ENCODE results near the gene MCTP2.

Gene MCTP2

DNA sequence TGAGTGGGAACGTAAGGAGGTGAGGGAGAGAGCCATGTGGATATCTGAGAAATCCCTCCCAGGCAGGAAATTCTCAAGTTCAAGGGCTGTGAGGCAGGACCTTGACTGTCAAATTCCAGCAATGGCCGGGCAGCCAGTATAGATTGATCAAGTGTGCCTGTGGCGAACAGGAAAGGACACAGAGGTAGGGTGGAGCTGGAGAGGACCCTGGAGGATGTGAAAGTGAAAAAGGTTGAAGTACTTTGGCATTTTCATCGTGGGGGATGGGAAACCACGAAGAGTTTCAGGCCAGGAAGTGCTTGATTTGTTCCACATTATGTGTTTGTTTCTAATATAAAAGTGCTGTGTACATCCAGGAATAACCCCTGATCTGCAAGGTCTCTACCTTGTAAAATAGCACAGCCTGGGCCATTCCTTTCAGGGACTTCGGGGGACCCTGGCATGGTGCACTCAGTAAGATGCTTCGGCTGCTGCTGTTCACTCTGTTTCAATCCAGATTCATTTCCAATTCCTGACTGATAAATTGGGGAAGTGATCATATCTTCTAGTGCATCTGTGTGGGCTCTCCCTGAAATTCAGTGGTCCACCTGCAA, 156.6 kb downstream of the MCTP2 start:
- no peak for TF ChIP-seq EGR1 (IDR thresholded peaks at IDR 0.05)
- no peak for TF ChIP-seq NFIC (IDR thresholded peaks at IDR 0.05)
- TF ChIP-seq TCF12 (IDR thresholded peaks at IDR 0.05; ENCODE audit: low read depth): no peak
- TF ChIP-seq REST (IDR thresholded peaks at IDR 0.05; ENCODE audit: low read depth): no peak
- no peak for TF ChIP-seq TEAD4 (IDR thresholded peaks at IDR 0.05)
- TF ChIP-seq, protein P1, sequence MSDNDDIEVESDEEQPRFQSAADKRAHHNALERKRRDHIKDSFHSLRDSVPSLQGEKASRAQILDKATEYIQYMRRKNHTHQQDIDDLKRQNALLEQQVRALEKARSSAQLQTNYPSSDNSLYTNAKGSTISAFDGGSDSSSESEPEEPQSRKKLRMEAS (IDR thresholded peaks at IDR 0.05): no peak
- no peak for TF ChIP-seq CEBPB (IDR thresholded peaks at IDR 0.05)
- no peak for TF ChIP-seq RAD21 (IDR thresholded peaks at IDR 0.05; ENCODE audit: low read depth)
- no peak for TF ChIP-seq EP300 (IDR thresholded peaks at IDR 0.05; ENCODE audit: borderline replicate concordance)
- TF ChIP-seq ZBTB7A (IDR thresholded peaks at IDR 0.05; ENCODE audit: low read depth): no peak
- no peak for TF ChIP-seq TAF1 (IDR thresholded peaks at IDR 0.05; ENCODE audit: low read depth)
- no peak for TF ChIP-seq FOXM1 (IDR thresholded peaks at IDR 0.05; ENCODE audit: borderline replicate concordance, low read depth)
- TF ChIP-seq USF1 (IDR thresholded peaks at IDR 0.05): no peak
- no peak for TF ChIP-seq YY1 (IDR thresholded peaks at IDR 0.05; ENCODE audit: low read depth)
- TF ChIP-seq CREB1 (IDR thresholded peaks at IDR 0.05; ENCODE audit: low read depth): no peak

DNA sequence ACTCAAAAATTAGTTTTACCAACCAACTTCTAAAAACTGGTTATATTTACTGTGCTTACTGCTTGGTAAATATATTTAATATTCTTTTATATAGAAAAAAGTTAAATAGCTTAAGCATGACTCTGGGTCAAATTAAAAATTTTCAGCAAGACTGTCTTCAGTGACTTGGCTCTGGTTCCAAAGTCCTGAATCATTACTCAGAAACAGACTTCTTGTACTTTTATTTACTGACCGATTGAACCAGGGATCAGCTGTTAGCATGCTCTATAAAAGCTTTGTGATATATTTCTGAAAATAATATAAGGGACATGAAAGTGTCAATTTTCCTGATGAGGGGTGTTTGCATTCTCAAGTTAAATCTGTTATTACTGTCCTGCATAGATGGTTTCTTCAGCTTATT, 164.3 kb downstream of the MCTP2 start:
- TF ChIP-seq FOXM1 (IDR thresholded peaks at IDR 0.05; ENCODE audit: borderline replicate concordance, low read depth) (no peak), CREB1 (IDR thresholded peaks at IDR 0.05; ENCODE audit: low read depth) (no peak), NFIC (IDR thresholded peaks at IDR 0.05) (no peak), CEBPB (IDR thresholded peaks at IDR 0.05) (no peak), REST (IDR thresholded peaks at IDR 0.05; ENCODE audit: low read depth) (no peak), EP300 (IDR thresholded peaks at IDR 0.05; ENCODE audit: borderline replicate concordance) (no peak), TCF12 (IDR thresholded peaks at IDR 0.05; ENCODE audit: low read depth) (no peak), TEAD4 (IDR thresholded peaks at IDR 0.05) (no peak), ZBTB7A (IDR thresholded peaks at IDR 0.05; ENCODE audit: low read depth) (no peak)

- no peak for TF ChIP-seq NFIC (IDR thresholded peaks at IDR 0.05)
- TF ChIP-seq EP300 (IDR thresholded peaks at IDR 0.05; ENCODE audit: borderline replicate concordance): no peak
- TF ChIP-seq TAF1 (IDR thresholded peaks at IDR 0.05; ENCODE audit: low read depth): no peak
Observed at GRCh38 chr15:94397337-94397736, 166.0 kb downstream of the MCTP2 start.

DNA sequence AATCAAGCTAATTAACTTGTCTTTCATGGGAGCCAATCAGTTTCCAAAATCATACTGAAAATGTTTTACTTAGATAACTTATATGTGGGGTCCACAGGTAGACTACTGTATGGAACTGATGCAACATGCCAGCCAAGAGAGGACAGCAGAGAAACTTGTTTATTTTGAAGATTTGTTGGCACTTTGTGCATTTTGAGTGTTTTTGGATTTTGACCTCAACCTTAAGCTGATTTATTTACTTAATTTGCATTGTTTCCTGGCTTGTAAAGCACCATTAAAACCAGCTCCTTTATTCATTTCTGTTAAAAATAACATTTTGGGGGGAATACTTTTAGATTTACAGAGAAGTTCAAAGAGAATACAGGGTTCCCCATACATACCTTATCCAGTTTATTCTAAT, 166.6 kb downstream of the MCTP2 start:
- TF ChIP-seq, protein P1 (IDR thresholded peaks at IDR 0.05): no peak
- no peak for TF ChIP-seq YY1 (IDR thresholded peaks at IDR 0.05; ENCODE audit: low read depth)
- no peak for TF ChIP-seq TAF1 (IDR thresholded peaks at IDR 0.05; ENCODE audit: low read depth)
- no peak for TF ChIP-seq TEAD4 (IDR thresholded peaks at IDR 0.05)
- no peak for TF ChIP-seq CEBPB (IDR thresholded peaks at IDR 0.05)
- no peak for TF ChIP-seq ZBTB7A (IDR thresholded peaks at IDR 0.05; ENCODE audit: low read depth)
- TF ChIP-seq FOXM1 (IDR thresholded peaks at IDR 0.05; ENCODE audit: borderline replicate concordance, low read depth): no peak
- no peak for TF ChIP-seq EGR1 (IDR thresholded peaks at IDR 0.05)
- no peak for TF ChIP-seq USF1 (IDR thresholded peaks at IDR 0.05)
- no peak for TF ChIP-seq RAD21 (IDR thresholded peaks at IDR 0.05; ENCODE audit: low read depth)
- TF ChIP-seq CREB1 (IDR thresholded peaks at IDR 0.05; ENCODE audit: low read depth): no peak
- no peak for TF ChIP-seq NFIC (IDR thresholded peaks at IDR 0.05)
- TF ChIP-seq EP300 (IDR thresholded peaks at IDR 0.05; ENCODE audit: borderline replicate concordance): no peak

- TF ChIP-seq CEBPB (IDR thresholded peaks at IDR 0.05) (no peak), YY1 (IDR thresholded peaks at IDR 0.05; ENCODE audit: low read depth) (no peak)
Observed at GRCh38 chr15:94400526-94401298, 169.4 kb downstream of the MCTP2 start.

DNA sequence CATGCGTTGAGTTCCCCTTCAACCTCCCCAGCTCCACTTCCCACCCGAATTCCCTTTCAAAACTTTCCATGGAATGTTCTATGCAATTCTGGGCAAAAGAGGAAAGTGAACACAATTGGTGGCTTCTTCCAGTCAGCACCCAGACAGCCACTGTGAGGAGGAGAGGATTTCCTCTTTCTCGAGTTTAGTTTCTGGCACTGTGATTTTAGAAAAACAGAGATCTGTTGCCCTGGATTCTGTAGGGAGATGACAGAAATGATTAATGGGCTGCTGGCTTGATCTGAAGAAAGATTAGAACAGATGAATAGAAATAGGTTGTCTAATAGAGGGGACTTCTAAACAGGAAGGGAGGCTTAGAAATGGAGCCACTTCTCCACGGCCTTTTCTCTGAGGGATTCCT, 172.0 kb downstream of the MCTP2 start:
- TF ChIP-seq ZBTB7A (IDR thresholded peaks at IDR 0.05; ENCODE audit: low read depth) (no peak), CREB1 (IDR thresholded peaks at IDR 0.05; ENCODE audit: low read depth) (no peak), EP300 (IDR thresholded peaks at IDR 0.05; ENCODE audit: borderline replicate concordance) (no peak), TCF12 (IDR thresholded peaks at IDR 0.05; ENCODE audit: low read depth) (no peak), TAF1 (IDR thresholded peaks at IDR 0.05; ENCODE audit: low read depth) (no peak), TEAD4 (IDR thresholded peaks at IDR 0.05) (no peak), REST (IDR thresholded peaks at IDR 0.05; ENCODE audit: low read depth) (no peak), RAD21 (IDR thresholded peaks at IDR 0.05; ENCODE audit: low read depth) (no peak), CEBPB (IDR thresholded peaks at IDR 0.05) (no peak), USF1 (IDR thresholded peaks at IDR 0.05) (no peak), YY1 (IDR thresholded peaks at IDR 0.05; ENCODE audit: low read depth) (no peak), EGR1 (IDR thresholded peaks at IDR 0.05) (no peak), NFIC (IDR thresholded peaks at IDR 0.05) (no peak), FOXM1 (IDR thresholded peaks at IDR 0.05; ENCODE audit: borderline replicate concordance, low read depth) (no peak)
- TF ChIP-seq, protein P1 (IDR thresholded peaks at IDR 0.05): no peak
